HS-5 (cell line): ENCODE measurements around the gene APOBEC3H.

ENCODE experiments used
- DNase-seq: peaks from one replicate; pipeline ENCODE4 v3.0.0-alpha.2; 2012; ENCODE audit warnings: low read depth

The APOBEC3H gene

GRCh38 chr22:39081016-39081415, 16.0 kb upstream of the APOBEC3H start:
- no peak for DNase-seq

- DNase-seq: no peak
These were observed 15.4 kb upstream of the APOBEC3H start for GRCh38 chr22:39081598-39081997.

GRCh38 chr22:39083212-39084165, 13.6 kb upstream of the APOBEC3H start:
- no peak for DNase-seq

DNA sequence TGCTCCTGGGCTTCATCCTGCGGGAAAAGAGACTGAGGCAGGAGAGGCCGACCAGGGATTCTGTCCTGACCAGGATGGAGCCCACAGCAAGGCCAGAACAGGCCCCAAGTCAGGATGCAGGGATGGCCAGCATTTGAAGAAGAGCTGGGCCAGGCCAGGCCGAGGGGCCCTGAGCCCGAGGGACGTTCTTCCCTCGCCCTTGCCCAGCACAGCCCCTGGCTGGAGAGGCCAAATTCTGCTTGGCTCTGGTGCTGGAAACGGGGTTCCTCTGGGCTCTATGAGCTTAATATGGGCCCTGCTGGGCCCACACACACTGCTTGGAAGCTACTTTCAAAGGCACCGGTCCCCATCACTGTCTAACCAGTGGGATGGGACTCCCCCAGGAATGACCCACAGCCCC, 12.4 kb upstream of the APOBEC3H start:
- DNase-seq: no peak

GRCh38 chr22:39087098-39087497, 9.9 kb upstream of the APOBEC3H start:
- no peak for DNase-seq

GRCh38 chr22:39087881-39088684, 9.0 kb upstream of the APOBEC3H start:
- no peak for DNase-seq

- DNase-seq: no peak
These were observed 8.4 kb upstream of the APOBEC3H start for GRCh38 chr22:39088685-39089032.

GRCh38 chr22:39089928-39090327, 7.1 kb upstream of the APOBEC3H start:
- no peak for DNase-seq

DNA sequence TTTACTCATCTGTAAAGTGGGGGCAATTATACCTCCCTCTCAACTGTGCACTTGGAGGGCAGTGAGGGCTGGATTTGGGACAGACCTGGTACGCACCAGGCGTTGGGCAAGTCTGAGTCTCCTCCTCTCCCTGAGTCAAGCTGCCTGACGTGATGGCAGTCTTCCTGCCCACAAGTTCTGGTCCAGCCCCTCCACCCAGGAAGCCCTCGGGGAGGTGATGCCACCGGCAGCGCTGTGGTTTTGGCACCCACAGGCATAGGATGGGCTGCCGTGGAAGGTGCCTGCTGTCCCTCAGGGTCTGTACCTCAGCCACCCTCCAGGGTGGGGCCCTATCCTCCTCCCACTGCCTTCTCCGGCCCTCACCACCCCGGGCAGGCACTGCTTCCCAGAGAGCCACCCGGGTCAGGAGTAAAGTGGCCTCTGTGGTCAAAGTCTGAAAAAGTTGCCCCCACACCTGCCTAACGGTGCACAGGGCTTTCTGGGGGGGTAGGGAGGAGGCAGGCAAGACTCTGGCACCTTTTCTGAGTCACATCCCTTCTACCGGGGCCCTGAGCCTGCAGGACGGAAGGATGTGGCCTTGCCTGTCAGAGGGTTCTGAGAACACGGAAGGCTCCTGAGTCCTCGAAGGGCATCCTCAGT, 6.5 kb upstream of the APOBEC3H start:
- DNase-seq: no peak

GRCh38 chr22:39091126-39092081, 5.6 kb upstream of the APOBEC3H start:
- DNase-seq: no peak

GRCh38 chr22:39092111-39092862, 4.8 kb upstream of the APOBEC3H start:
- no peak for DNase-seq

DNA sequence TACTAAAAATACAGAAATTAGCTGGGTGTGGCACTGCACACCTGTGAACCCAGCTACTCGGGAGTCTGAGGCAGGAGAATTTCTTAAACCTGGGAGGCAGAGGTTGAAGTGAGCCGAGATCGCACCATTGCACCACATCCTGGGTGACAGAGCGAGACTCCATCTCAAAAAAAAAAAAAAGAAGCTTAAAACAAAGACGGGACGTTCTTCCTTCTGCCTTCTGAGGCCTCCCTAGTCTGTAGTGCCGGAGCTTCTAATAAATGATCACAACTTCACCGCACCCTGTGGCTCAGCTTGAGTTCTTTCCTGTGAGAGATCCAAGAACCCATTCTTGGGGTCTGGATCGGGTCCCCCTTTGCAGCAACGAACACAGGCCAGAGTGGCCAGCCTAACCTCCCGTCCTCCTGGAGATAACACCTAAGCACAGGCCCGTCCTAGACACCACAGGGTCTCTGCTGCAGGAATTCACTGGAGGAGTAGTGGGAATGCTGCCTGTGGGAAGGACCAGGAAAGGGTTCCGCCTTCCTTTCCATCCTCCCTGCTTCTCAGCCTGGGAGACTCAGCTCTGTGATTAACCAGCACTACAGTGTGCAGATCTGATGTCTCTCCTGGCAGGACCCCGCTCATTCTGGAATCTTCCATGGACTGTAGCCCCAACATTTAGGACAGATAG, 2.2 kb upstream of the APOBEC3H start:
- no peak for DNase-seq

DNA sequence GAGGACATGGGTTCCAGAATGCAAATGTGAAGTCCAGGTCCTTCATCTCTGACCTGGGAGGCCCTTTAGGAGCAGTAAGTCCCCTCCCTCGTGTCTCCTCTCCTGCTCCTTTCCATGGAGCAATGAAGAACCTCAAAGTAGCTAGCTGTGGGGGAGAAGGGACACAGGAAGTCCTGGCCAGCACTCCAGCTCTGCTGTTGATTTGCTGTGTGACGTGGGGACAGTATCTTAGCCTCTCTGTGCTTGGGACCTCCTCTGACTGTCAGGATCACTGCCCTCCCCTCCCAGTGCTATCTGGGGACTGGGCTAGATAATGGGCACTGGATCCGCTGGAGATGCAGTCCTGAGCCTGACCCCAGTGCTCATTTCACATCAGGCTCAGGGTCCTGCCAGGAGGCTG, 1.1 kb upstream of the APOBEC3H start:
- no peak for DNase-seq

DNA sequence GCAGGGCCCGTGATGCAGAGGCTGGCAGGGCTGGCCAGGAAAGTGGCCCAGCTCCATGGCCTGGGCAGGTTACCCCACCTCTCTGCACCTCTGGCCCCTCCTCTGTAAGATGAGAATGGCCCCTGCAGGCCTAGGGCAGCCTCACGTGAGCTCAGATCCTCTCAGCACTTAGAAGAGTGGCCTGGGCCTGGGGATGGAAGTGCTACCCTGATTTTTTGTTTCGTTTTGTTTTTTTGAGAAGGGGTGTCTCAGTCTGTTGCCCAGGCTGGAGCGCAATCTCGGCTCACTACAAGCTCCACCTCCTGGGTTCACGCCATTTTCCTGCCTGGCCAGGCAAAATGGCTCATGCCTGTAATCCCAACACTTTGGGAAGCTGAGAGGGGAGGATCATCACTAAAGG, 982 bp downstream of the APOBEC3H start:
- no peak for DNase-seq

- DNase-seq: no peak
These were observed 1.5 kb downstream of the APOBEC3H start for GRCh38 chr22:39098576-39098975.

- no peak for DNase-seq
These were observed 4.2 kb downstream of the APOBEC3H start for GRCh38 chr22:39101226-39101625.

- DNase-seq: no peak
These were observed 6.4 kb downstream of the APOBEC3H start for GRCh38 chr22:39103431-39103830.

GRCh38 chr22:39106326-39106725, 9.3 kb downstream of the APOBEC3H start:
- no peak for DNase-seq

GRCh38 chr22:39108487-39108886, 11.4 kb downstream of the APOBEC3H start:
- DNase-seq: no peak

- DNase-seq: no peak
These were observed 12.3 kb downstream of the APOBEC3H start for GRCh38 chr22:39109361-39109760.
